WTC11 (cell line): ENCODE measurements around the gene RPL29. TPM values are rescaled to one million over a fixed set of nuclear protein-coding genes. Genes with fewer than 3 reads are reported as not detected.

Source experiments
- ATAC-seq: fragments of 200-7000 bp; cut with Tn5 transposase; 2 replicates; pipeline ENCODE4 v1.10.0; 2021; ENCODE audit warnings: mild to moderate bottlenecking, moderate library complexity
- CTCF ChIA-PET: fragments of 300-600 bp; sonication (Branson Sonifier 250); formaldehyde crosslinking; loops from one replicate; lab custom pipeline; 2021; ENCODE audit warnings: antibody characterized with exemption; lab: Charles Lee
- POLR2A ChIA-PET: fragments of 350-600 bp; sonication (Branson Sonifier 250); formaldehyde crosslinking; loops from one replicate; lab custom pipeline; 2021; ENCODE audit warnings: antibody characterized with exemption; lab: Charles Lee
- DNase-seq: peaks from one replicate; pipeline ENCODE4 v3.0.0; 2021; ENCODE audit warnings: low spot score
- H3K27ac Mint-ChIP-seq: 2 replicates; pipeline ENCODE4 v1.8.0; 2021; ENCODE audit warnings: mixed read lengths
- H3K27me3 Mint-ChIP-seq: 2 replicates; pipeline ENCODE4 v1.8.0; 2021; ENCODE audit warnings: low read depth, mild to moderate bottlenecking, moderate library complexity, mixed read lengths
- H3K36me3 Mint-ChIP-seq: 2 replicates; pipeline ENCODE4 v1.8.0; 2021; ENCODE audit warnings: mixed read lengths
- H3K4me1 Mint-ChIP-seq: 2 replicates; pipeline ENCODE4 v1.8.0; 2022; ENCODE audit warnings: mixed read lengths
- H3K4me3 Mint-ChIP-seq: 2 replicates; pipeline ENCODE4 v1.8.0; 2021; ENCODE audit warnings: mild to moderate bottlenecking, moderate library complexity, mixed read lengths
- H3K9me3 Mint-ChIP-seq: 2 replicates; pipeline ENCODE4 v1.8.0; 2021; ENCODE audit warnings: mixed read lengths
- ATF1 ChIP-seq: sonication (generic); formaldehyde crosslinking; IDR thresholded peaks from 2 replicates; pipeline ENCODE4 v1.8.1; 2023; ENCODE audit warnings: mild to moderate bottlenecking, moderate library complexity, missing genetic modification reagents
- CREM ChIP-seq: sonication (generic); formaldehyde crosslinking; IDR thresholded peaks from 2 replicates; pipeline ENCODE4 v1.8.1; 2022; ENCODE audit warnings: mild to moderate bottlenecking, missing genetic modification reagents, moderate library complexity
- ELF4 ChIP-seq: sonication (generic); formaldehyde crosslinking; IDR thresholded peaks from 2 replicates; pipeline ENCODE4 v1.8.1; 2022; ENCODE audit warnings: low read depth, mild to moderate bottlenecking, moderate library complexity, missing genetic modification reagents
- FOXK1 ChIP-seq: sonication (generic); formaldehyde crosslinking; IDR thresholded peaks from 2 replicates; pipeline ENCODE4 v1.8.0; 2022; ENCODE audit warnings: mild to moderate bottlenecking, moderate library complexity, missing genetic modification reagents
- GRHL2 ChIP-seq: fragments of 250-450 bp; sonication (Bioruptor Pico); IDR thresholded peaks from 2 replicates; pipeline ENCODE4 v1.8.0; 2022; ENCODE audit warnings: mild to moderate bottlenecking, moderate library complexity; ENCODE audit not compliant: insufficient replicate concordance, severe bottlenecking
- GTF2I ChIP-seq: fragments of 250-450 bp; sonication (Bioruptor Pico); conservative IDR thresholded peaks from 2 replicates; pipeline ENCODE4 v1.4.0; 2021; ENCODE audit warnings: mild to moderate bottlenecking
- IRF2 ChIP-seq: sonication (generic); formaldehyde crosslinking; IDR thresholded peaks from 2 replicates; pipeline ENCODE4 v1.8.0; 2022; ENCODE audit warnings: low read depth, missing genetic modification reagents, borderline replicate concordance
- JUN ChIP-seq: sonication (generic); formaldehyde crosslinking; IDR thresholded peaks from 2 replicates; pipeline ENCODE4 v1.8.0; 2023; ENCODE audit warnings: mild to moderate bottlenecking, missing genetic modification reagents
- OVOL2 ChIP-seq: fragments of 250-450 bp; sonication (Bioruptor Pico); IDR thresholded peaks from 2 replicates; pipeline ENCODE4 v1.9.0; 2021; ENCODE audit warnings: mild to moderate bottlenecking, borderline replicate concordance
- PRRX2 ChIP-seq: fragments of 250-450 bp; sonication (Bioruptor Pico); IDR thresholded peaks from 2 replicates; pipeline ENCODE4 v1.8.0; 2021; ENCODE audit warnings: mild to moderate bottlenecking
- TEAD1 ChIP-seq: sonication (generic); formaldehyde crosslinking; IDR thresholded peaks from 2 replicates; pipeline ENCODE4 v1.8.0; 2022; ENCODE audit warnings: mild to moderate bottlenecking, missing genetic modification reagents
- TEAD4 ChIP-seq: sonication (generic); formaldehyde crosslinking; IDR thresholded peaks from 2 replicates; pipeline ENCODE4 v1.8.0; 2022; ENCODE audit warnings: mild to moderate bottlenecking, missing genetic modification reagents
- TP53 ChIP-seq: sonication (generic); formaldehyde crosslinking; IDR thresholded peaks from 2 replicates; pipeline ENCODE4 v1.8.1; 2023; ENCODE audit warnings: mild to moderate bottlenecking, missing genetic modification reagents
- ZNF138 ChIP-seq: sonication (generic); formaldehyde crosslinking; conservative IDR thresholded peaks from 2 replicates; pipeline ENCODE4 v1.8.1; 2022; ENCODE audit warnings: mild to moderate bottlenecking, moderate library complexity, missing genetic modification reagents
- ZNF423 ChIP-seq: fragments of 250-450 bp; sonication (Bioruptor Pico); IDR thresholded peaks from 2 replicates; pipeline ENCODE4 v2.1.2; 2022; ENCODE audit warnings: mild to moderate bottlenecking, moderate library complexity
- total RNA-seq: library from RNA; stranded (reverse); gene quantifications from 3 replicates; pipeline ENCODE4 v1.2.3, GENCODE V29; 2021
- TF ChIP-seq, protein P1 (sequence below): sonication (generic); formaldehyde crosslinking; conservative IDR thresholded peaks from 2 replicates; pipeline ENCODE4 v1.8.1; 2023; ENCODE audit warnings: mild to moderate bottlenecking, low read depth, missing genetic modification reagents, moderate library complexity
- TF ChIP-seq, protein P2 (sequence below): sonication (generic); formaldehyde crosslinking; IDR thresholded peaks from 2 replicates; pipeline ENCODE4 v1.8.0; 2022; ENCODE audit warnings: mild to moderate bottlenecking, missing genetic modification reagents
- TF ChIP-seq, protein P3 (sequence below): fragments of 250-450 bp; sonication (Bioruptor Pico); IDR thresholded peaks from 2 replicates; pipeline ENCODE4 v1.9.0; 2021; ENCODE audit warnings: mild to moderate bottlenecking
- TF ChIP-seq, protein P4 (sequence below): sonication (generic); formaldehyde crosslinking; IDR thresholded peaks from 2 replicates; pipeline ENCODE4 v1.8.1; 2023; ENCODE audit warnings: mild to moderate bottlenecking, missing genetic modification reagents
- TF ChIP-seq, protein P5 (sequence below): sonication (generic); formaldehyde crosslinking; conservative IDR thresholded peaks from 2 replicates; pipeline ENCODE4 v1.8.1; 2022; ENCODE audit warnings: mild to moderate bottlenecking, missing genetic modification reagents
- TF ChIP-seq, protein P6 (sequence below): sonication (generic); formaldehyde crosslinking; IDR thresholded peaks from 2 replicates; pipeline ENCODE4 v1.8.1; 2023; ENCODE audit warnings: mild to moderate bottlenecking, missing genetic modification reagents, moderate library complexity
- TF ChIP-seq, protein P7 (sequence below): sonication (generic); formaldehyde crosslinking; IDR thresholded peaks from 2 replicates; pipeline ENCODE4 v1.8.1; 2022; ENCODE audit warnings: low read depth, missing genetic modification reagents, borderline replicate concordance
- TF ChIP-seq, protein P8 (sequence below): fragments of 250-450 bp; sonication (Bioruptor Pico); conservative IDR thresholded peaks from 2 replicates; pipeline ENCODE4 v1.9.0; 2021; ENCODE audit warnings: mild to moderate bottlenecking

Gene RPL29
- total RNA-seq, 1 experiment from 2014 or later: 1,343 TPM

DNA sequence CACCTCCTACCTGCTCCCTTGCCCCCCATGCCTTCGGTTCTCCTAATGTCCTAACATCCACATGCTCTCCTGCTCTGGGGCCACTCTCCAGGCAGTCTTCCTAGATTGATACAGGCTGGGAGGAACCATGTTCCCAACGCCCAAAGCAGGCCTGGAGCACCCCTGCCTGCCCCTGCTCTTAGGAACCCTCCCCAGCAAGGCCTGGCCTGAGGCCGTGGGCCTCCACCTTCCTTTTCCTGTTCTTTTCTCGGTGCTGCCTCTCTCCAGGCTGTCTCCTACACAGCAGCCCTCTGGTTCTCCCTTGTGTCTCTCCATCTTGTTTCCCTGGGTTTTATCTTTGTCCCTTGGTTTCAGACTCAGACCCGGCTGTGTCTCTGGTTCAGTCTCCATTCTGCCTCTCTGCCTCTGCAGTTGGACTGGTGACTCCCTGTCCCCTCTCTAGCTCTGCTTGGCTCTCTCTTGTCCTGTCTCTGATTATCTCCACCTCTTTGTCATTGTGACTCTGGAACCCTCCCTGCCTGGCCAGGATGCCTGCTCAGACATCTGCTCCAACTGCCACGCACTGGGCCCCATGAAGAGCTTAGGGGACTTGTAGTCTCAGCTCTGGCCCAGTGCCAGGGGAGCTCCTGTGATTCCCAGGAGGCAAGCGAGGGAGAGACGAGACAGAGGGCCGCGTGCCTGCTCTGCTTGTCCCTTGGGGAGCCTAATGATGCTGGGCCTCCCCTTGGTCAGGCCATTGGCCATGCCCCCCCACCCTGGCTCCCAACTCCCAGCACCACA, 26.0 kb upstream of the RPL29 start:
- Mint-ChIP-seq H3K27me3 (no peaks in the 10 kb centered on the region), H3K36me3 (no peaks in the 10 kb centered on the region), H3K4me1 (peaks cover 9% of the 10 kb centered on the region), H3K4me3 (no peak overlapping the region), H3K27ac (0 out of 2 replicates have a peak overlapping the region, but pooled peaks have one; percentile 9), H3K9me3 (no peaks in the 10 kb centered on the region)
- CTCF ChIA-PET: interaction anchor here (0.9 to 13.0 kb wide), 7 partner anchors 7 to 34 kb away, joined by 3 to 138 read pairs (median 11); partner anchors contain the start of gene DUSP7
- ATAC-seq (no peak), DNase-seq (no peak)
- TF ChIP-seq JUN (no peak), GTF2I (CRISPR knock-in tag) (no peak), CREM (no peak), TEAD1 (CRISPR knock-in tag) (no peak), ATF1 (CRISPR knock-in tag) (no peak)
- TF ChIP-seq, protein P1, sequence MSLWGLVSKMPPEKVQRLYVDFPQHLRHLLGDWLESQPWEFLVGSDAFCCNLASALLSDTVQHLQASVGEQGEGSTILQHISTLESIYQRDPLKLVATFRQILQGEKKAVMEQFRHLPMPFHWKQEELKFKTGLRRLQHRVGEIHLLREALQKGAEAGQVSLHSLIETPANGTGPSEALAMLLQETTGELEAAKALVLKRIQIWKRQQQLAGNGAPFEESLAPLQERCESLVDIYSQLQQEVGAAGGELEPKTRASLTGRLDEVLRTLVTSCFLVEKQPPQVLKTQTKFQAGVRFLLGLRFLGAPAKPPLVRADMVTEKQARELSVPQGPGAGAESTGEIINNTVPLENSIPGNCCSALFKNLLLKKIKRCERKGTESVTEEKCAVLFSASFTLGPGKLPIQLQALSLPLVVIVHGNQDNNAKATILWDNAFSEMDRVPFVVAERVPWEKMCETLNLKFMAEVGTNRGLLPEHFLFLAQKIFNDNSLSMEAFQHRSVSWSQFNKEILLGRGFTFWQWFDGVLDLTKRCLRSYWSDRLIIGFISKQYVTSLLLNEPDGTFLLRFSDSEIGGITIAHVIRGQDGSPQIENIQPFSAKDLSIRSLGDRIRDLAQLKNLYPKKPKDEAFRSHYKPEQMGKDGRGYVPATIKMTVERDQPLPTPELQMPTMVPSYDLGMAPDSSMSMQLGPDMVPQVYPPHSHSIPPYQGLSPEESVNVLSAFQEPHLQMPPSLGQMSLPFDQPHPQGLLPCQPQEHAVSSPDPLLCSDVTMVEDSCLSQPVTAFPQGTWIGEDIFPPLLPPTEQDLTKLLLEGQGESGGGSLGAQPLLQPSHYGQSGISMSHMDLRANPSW (CRISPR knock-in tag): no peak
- TF ChIP-seq, protein P2, sequence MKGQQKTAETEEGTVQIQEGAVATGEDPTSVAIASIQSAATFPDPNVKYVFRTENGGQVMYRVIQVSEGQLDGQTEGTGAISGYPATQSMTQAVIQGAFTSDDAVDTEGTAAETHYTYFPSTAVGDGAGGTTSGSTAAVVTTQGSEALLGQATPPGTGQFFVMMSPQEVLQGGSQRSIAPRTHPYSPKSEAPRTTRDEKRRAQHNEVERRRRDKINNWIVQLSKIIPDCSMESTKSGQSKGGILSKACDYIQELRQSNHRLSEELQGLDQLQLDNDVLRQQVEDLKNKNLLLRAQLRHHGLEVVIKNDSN (CRISPR knock-in tag): no peak
- POLR2A ChIA-PET: no interaction called here

DNA sequence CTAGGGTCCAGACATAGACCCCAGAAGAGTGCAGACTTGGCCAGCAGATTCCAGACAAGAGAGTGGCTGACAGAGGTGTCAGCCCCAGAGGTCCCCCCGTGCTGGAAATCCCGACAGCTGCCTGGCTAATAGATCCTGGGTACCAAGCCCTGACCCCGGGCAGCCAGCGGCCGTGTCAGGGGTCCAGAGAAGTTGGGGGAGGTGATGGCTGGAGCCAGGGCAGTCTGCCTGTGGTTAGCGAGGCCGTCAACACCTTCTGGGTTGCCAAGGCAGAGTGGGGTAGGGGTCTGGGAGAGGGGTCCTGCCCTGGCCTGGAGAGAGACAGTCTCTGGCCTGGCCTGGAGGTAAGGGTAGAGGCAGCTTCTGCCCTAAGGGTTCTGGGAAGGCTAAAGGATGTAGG, 25.1 kb upstream of the RPL29 start:
- TF ChIP-seq, protein P3, sequence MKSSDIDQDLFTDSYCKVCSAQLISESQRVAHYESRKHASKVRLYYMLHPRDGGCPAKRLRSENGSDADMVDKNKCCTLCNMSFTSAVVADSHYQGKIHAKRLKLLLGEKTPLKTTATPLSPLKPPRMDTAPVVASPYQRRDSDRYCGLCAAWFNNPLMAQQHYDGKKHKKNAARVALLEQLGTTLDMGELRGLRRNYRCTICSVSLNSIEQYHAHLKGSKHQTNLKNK: no peak
- TF ChIP-seq, protein P4, sequence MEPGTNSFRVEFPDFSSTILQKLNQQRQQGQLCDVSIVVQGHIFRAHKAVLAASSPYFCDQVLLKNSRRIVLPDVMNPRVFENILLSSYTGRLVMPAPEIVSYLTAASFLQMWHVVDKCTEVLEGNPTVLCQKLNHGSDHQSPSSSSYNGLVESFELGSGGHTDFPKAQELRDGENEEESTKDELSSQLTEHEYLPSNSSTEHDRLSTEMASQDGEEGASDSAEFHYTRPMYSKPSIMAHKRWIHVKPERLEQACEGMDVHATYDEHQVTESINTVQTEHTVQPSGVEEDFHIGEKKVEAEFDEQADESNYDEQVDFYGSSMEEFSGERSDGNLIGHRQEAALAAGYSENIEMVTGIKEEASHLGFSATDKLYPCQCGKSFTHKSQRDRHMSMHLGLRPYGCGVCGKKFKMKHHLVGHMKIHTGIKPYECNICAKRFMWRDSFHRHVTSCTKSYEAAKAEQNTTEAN (CRISPR knock-in tag): no peak
- TF ChIP-seq OVOL2 (CRISPR knock-in tag) (no peak), ELF4 (CRISPR knock-in tag) (no peak), TEAD4 (no peak), FOXK1 (CRISPR knock-in tag) (no peak), JUN (no peak), ZNF138 (CRISPR knock-in tag) (no peak), PRRX2 (CRISPR knock-in tag) (no peak), TP53 (CRISPR knock-in tag) (no peak), IRF2 (CRISPR knock-in tag) (no peak), ZNF423 (CRISPR knock-in tag) (no peak), GRHL2 (no peak)
- TF ChIP-seq, protein P5, sequence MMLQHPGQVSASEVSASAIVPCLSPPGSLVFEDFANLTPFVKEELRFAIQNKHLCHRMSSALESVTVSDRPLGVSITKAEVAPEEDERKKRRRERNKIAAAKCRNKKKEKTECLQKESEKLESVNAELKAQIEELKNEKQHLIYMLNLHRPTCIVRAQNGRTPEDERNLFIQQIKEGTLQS (CRISPR knock-in tag): no peak
- TF ChIP-seq, protein P6, sequence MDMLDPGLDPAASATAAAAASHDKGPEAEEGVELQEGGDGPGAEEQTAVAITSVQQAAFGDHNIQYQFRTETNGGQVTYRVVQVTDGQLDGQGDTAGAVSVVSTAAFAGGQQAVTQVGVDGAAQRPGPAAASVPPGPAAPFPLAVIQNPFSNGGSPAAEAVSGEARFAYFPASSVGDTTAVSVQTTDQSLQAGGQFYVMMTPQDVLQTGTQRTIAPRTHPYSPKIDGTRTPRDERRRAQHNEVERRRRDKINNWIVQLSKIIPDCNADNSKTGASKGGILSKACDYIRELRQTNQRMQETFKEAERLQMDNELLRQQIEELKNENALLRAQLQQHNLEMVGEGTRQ: no peak
- TF ChIP-seq, protein P7, sequence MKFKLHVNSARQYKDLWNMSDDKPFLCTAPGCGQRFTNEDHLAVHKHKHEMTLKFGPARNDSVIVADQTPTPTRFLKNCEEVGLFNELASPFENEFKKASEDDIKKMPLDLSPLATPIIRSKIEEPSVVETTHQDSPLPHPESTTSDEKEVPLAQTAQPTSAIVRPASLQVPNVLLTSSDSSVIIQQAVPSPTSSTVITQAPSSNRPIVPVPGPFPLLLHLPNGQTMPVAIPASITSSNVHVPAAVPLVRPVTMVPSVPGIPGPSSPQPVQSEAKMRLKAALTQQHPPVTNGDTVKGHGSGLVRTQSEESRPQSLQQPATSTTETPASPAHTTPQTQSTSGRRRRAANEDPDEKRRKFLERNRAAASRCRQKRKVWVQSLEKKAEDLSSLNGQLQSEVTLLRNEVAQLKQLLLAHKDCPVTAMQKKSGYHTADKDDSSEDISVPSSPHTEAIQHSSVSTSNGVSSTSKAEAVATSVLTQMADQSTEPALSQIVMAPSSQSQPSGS (CRISPR knock-in tag): no peak
- TF ChIP-seq, protein P8, sequence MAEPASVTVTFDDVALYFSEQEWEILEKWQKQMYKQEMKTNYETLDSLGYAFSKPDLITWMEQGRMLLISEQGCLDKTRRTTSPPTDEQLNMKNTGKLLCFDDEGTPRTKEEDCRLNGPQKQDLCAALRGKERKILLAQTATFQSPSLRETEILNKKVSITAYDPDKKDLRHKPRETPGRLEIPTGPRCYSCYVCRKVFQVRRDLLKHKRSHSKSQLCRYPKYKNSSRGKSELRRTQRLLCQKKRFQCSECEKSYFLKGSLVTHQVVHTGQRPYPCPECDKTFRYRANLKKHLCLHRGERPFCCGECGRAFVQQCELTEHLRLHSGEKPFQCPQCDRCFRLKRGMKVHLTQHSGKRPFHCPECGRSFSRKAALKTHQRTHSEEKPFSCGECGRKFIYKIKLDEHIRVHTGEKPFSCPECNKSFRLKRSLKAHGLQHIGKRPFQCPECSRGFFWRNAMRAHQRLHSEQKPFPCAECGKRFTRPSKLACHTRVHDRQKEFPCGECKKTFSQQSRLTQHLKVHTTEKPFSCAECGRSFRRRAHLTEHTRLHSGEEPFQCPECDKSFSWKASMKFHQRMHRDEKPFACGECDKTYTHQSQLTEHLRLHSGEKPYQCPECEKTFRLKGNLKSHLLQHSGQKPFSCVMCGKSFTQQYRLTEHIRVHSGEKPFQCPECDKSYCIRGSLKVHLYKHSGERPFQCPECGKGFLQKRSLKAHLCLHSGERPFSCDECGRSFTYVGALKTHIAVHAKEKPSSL: no peak
- ChIA-PET POLR2A (no interaction called here), CTCF (interaction anchor here (0.9 to 13.0 kb wide), 4 partner anchors 16 to 35 kb away, joined by 3 to 138 read pairs (median 64); partner anchors contain the start of gene DUSP7)
- H3K4me1 Mint-ChIP-seq: peaks cover 9% of the 10 kb centered on the region
- H3K27me3 Mint-ChIP-seq: no peaks in the 10 kb centered on the region
- no peak for ATAC-seq
- no peaks in the 10 kb centered on the region for H3K36me3 Mint-ChIP-seq
- H3K4me3 Mint-ChIP-seq: no peak overlapping the region
- H3K27ac Mint-ChIP-seq: no peak overlapping the region
- H3K9me3 Mint-ChIP-seq: no peaks in the 10 kb centered on the region
- DNase-seq: no peak
